Upper lobe of left lung (tissue), 4 donors: ENCODE measurements around the gene GPR146.

Experiments
- EP300 ChIP-seq, 4 donors: sonication (generic); formaldehyde crosslinking; IDR thresholded peaks; one replicate each; pipeline ENCODE4 v1.5.1; 2017; ENCODE audit warnings: antibody characterized with exemption in 4 of 4, control low read depth in 2 of 4
- TF ChIP-seq, protein P1 (sequence below), 6 experiments: fragments of 450-650 bp in 4 of 6; fragments of 200-600 bp in 2 of 6; sonication (generic) in 2 of 6; IDR thresholded peaks; one replicate each; pipeline ENCODE4 v1.5.1; 2016 to 2019; ENCODE audit warnings: antibody characterized with exemption in 6 of 6

DNA sequence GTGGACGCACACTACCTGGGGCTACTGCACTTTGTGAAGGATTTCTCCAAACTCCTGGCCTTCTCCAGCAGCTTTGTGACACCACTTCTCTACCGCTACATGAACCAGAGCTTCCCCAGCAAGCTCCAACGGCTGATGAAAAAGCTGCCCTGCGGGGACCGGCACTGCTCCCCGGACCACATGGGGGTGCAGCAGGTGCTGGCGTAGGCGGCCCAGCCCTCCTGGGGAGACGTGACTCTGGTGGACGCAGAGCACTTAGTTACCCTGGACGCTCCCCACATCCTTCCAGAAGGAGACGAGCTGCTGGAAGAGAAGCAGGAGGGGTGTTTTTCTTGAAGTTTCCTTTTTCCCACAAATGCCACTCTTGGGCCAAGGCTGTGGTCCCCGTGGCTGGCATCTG lies 14.0 kb downstream of the GPR146 start:
- TF ChIP-seq, protein P1, sequence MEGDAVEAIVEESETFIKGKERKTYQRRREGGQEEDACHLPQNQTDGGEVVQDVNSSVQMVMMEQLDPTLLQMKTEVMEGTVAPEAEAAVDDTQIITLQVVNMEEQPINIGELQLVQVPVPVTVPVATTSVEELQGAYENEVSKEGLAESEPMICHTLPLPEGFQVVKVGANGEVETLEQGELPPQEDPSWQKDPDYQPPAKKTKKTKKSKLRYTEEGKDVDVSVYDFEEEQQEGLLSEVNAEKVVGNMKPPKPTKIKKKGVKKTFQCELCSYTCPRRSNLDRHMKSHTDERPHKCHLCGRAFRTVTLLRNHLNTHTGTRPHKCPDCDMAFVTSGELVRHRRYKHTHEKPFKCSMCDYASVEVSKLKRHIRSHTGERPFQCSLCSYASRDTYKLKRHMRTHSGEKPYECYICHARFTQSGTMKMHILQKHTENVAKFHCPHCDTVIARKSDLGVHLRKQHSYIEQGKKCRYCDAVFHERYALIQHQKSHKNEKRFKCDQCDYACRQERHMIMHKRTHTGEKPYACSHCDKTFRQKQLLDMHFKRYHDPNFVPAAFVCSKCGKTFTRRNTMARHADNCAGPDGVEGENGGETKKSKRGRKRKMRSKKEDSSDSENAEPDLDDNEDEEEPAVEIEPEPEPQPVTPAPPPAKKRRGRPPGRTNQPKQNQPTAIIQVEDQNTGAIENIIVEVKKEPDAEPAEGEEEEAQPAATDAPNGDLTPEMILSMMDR (IDR thresholded peaks at IDR 0.05) = no peak
- TF ChIP-seq EP300 (IDR thresholded peaks at IDR 0.05) = no peak
